Ovary (tissue), 3 donors: ENCODE results near the gene APLN.

Source experiments
- CTCF ChIP-seq, 3 donors: fragments of 450-650 bp in 2 of 3; fragments of 200-600 bp in 1 of 3; IDR thresholded peaks; one replicate each; pipeline versions ENCODE4 v1.5.1 to v1.8.0; 2016 to 2022; ENCODE audit warnings: antibody characterized with exemption in 3 of 3, mild to moderate bottlenecking in 1 of 3
- EP300 ChIP-seq: sonication (generic); formaldehyde crosslinking; IDR thresholded peaks from one replicate; pipeline ENCODE4 v1.6.1; 2017; ENCODE audit warnings: antibody characterized with exemption
- POLR2A ChIP-seq: fragments of 450-650 bp; IDR thresholded peaks from one replicate; pipeline ENCODE4 v1.6.1; 2017; ENCODE audit warnings: antibody characterized with exemption, mild to moderate bottlenecking, moderate library complexity
- donor health status: DM: no; HTN: no; CAD: no.

GRCh38 chrX:129599996-129600395, 54.8 kb downstream of the APLN start:
- TF ChIP-seq CTCF (IDR thresholded peaks at IDR 0.05) (no peak), EP300 (no peak), POLR2A (no peak)
